Fibroblast of mammary gland (primary cell): Measurements from ENCODE around the gene CERS6.

ENCODE experiments used
- DNase-seq: peaks from one replicate; pipeline ENCODE4 v3.0.0-alpha.2; 2010; ENCODE audit warnings: low read depth
- H3K4me3 ChIP-seq: 2 replicates; pipeline ENCODE4 v1.5.1; 2011; ENCODE audit warnings: low read depth, mild to moderate bottlenecking, low read length, moderate library complexity; ENCODE audit not compliant: control insufficient read depth
- TF ChIP-seq, protein P1 (sequence below): conservative IDR thresholded peaks from 2 replicates; pipeline ENCODE4 v1.5.1; 2011; ENCODE audit warnings: low read depth, low read length, inconsistent platforms; ENCODE audit not compliant: control insufficient read depth, insufficient read depth

Gene CERS6

DNA sequence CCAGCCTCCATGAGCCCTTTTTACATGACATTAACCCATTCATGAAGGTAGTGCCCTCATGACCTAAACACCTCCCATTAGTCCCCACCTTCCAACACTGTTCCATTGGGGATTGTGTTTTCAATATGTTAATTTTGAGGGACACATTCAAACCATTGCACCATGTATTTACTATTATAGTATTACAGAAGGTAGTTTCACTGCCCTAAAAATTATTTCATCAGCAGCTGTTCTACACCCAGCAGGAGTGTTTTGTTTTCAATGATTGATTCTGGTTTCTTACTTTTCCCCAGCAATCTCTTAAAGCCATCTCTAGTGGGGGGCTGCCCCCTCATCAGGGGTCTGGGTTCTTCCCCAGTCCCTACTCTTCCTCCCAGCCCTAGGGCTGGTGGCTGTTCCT lies 71.9 kb downstream of the CERS6 start:
- TF ChIP-seq, protein P1, sequence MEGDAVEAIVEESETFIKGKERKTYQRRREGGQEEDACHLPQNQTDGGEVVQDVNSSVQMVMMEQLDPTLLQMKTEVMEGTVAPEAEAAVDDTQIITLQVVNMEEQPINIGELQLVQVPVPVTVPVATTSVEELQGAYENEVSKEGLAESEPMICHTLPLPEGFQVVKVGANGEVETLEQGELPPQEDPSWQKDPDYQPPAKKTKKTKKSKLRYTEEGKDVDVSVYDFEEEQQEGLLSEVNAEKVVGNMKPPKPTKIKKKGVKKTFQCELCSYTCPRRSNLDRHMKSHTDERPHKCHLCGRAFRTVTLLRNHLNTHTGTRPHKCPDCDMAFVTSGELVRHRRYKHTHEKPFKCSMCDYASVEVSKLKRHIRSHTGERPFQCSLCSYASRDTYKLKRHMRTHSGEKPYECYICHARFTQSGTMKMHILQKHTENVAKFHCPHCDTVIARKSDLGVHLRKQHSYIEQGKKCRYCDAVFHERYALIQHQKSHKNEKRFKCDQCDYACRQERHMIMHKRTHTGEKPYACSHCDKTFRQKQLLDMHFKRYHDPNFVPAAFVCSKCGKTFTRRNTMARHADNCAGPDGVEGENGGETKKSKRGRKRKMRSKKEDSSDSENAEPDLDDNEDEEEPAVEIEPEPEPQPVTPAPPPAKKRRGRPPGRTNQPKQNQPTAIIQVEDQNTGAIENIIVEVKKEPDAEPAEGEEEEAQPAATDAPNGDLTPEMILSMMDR, result no peak
- no peak overlapping the region for H3K4me3 ChIP-seq
- no peak for DNase-seq

DNA sequence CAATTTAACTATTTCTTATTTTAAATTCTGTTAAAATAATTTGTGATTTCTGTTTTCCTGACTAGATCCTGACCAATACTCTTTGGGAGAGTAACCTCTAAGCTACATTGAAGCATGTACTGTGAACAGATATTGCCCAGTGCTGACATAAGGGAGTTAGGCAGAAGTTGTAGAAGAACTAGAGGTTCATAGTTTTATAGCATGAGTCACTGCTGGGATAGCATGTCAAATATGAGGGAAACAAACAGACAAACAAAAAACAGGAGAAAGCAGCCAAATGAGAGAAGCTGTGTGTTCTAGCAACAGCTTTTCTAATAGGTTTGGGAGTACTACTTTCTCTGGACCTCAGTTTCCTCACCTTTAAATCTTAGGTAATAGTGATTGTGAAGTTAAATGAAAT lies 72.4 kb downstream of the CERS6 start:
- TF ChIP-seq, protein P1, result no peak
- DNase-seq, result peak; percentile 34
- H3K4me3 ChIP-seq, result no peak overlapping the region

DNA sequence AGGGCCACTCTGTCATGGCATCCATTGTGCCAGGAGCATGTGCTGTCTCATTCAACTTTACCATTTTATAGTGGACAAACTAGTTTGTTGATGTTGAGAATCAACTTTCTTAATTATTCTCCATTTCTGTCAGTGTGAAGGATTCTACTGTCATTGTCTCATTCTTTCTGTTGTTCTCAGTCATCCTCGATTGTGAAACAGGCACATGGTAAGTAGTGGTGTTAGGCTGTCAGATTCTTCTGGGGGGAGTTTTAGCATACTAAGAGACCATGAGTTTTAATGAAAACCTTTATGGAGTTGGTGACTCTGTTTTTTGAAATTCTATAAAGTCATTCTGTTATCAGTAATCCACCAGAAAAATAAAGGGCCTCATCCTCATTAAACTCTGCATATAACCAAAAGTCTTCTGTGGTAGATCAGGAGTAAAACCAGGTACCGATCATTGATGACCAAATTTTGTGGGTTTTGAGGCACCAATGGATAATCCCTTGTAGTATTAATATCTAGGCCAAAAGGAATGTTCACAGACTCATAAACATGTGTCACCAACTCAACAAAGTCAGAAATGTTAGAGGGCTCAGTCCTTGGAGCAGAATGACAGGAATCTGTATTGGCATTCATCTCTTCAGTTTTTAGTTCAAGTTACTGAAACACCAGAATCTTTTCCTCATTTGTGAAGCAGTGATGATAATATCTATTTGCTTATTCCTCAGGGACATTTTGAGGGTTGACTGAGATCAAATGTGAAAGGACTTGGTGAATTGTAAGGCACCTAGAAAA lies 73.2 kb downstream of the CERS6 start:
- TF ChIP-seq, protein P1, result no peak
- no peak overlapping the region for H3K4me3 ChIP-seq
- DNase-seq, result peak; percentile 35

DNA sequence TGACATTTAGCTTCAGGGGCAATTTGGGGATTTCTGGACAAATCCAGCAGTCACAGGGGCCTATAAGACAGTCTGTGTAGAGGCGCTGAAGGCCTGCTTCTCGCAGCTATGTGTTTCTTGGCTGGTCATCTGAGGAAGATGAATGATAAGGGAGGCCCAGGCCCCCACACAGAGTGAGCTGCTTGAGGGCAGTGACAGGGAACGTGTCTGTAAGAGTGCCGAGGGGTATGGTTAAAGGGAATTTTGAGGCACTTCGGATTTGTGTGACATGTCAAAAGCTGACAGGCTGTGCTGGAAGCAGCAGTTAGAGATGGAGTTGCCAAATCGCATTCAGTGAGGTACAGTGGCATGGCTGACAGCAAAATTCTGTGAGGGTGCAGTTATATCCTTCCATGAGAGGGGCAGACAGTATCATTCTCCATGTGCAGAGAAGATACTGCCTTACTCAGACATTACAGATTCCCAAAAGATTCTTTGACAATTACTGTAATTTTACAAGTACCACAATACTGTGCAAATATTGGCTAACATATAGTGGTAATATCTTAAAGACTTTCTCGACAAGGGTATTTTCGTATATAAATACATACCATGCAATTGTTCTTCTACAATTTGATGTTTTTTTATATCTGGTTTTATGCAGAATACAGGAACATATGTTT lies 74.0 kb downstream of the CERS6 start:
- DNase-seq, result no peak
- TF ChIP-seq, protein P1, result no peak
- no peak overlapping the region for H3K4me3 ChIP-seq

DNA sequence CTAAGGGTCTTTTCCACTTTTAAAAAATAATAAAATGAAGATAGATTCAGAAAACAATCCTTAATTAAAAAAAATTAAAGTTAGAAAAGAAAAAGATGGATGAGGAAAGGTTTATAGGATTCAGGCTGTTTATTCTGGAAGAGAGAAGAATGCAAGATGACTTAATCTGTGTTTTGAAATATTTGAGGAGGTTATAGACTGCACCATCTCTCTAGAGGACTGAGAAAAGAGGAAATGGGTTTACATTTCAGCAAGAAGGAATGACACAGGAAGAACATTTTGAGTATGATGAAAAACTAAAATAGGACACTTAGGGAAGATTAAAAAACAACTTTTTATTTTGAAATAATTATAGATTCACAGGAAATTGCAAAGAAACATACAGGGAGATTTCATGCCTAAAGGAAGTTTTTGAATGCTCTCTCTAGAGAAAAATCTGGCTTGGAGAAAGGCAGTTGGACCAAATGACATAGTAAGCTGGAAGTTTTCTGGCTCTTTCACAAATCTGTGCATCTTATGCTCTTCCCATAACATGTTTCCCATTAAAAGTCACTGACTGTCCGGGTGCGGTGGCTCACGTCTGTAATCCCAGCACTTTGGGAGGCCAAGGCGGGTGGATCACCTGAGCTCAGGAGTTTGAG lies 75.0 kb downstream of the CERS6 start:
- TF ChIP-seq, protein P1, result no peak
- no peak overlapping the region for H3K4me3 ChIP-seq
- peak; percentile 73 for DNase-seq

DNA sequence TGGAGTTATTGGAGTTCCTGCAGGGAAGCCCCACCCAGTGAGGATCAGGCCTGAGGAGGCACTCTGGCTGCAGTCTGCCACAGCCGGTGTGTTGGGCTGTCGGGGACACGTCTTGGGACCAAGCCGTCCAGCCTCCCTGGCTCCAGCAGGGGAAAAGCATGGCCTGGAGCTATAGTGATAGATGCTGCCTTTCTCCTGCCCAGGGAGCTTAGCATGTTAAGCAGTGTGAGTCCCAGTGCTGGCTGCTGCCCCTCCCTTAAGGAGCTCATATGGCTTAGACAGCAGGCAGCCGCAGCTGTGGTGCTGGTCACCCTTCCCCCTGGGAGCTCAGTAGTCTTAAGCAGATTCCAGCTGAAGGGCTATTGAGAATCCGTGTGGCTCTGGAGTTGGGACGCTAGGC lies 78.9 kb downstream of the CERS6 start:
- DNase-seq, result no peak
- TF ChIP-seq, protein P1, result no peak
- no peak overlapping the region for H3K4me3 ChIP-seq
